ENCODE measurements around the gene SEC22C. TPM values are rescaled to one million over a fixed set of nuclear protein-coding genes. Genes with fewer than 3 reads are reported as not detected.

The SEC22C gene
- polyA plus RNA-seq, 3 donors: 15.3 to 28.4 (median 27.4) TPM

DNA sequence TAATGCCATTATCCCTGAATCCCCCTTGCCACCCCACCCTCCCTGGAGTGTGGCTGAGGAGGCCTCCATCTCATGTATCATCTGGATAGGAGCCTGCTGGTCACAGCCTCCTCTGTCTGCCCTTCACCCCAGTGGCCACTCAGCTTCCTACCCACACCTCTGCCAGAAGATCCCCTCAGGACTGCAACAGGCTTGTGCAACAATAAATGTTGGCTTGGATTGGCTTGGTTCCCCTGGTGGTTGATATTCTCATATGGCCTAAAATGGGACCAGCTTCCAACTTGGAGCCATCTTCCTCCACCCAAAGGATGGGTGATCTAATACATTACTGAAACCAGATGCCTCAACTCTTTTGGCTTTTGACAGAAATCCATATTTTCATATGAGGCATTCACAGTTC lies 44.4 kb downstream of the SEC22C start:
- no peak overlapping the region for H3K9ac ChIP-seq (ENCODE audit: insufficient read depth, low read length, poor library complexity, severe bottlenecking)
- peaks cover 0 to 10% (median 5%) of the 10 kb centered on the region in 3 donors for H3K27me3 Mint-ChIP-seq (ENCODE audit: low read depth in 3 of 3)
- H3K27ac Mint-ChIP-seq: no peak overlapping the region
- no peak overlapping the region for H3K4me2 ChIP-seq (replicated peaks; ENCODE audit: extremely low read depth, low read length, poor library complexity, severe bottlenecking)
- H3K9me3 ChIP-seq (replicated peaks in 1 of 2; ENCODE audit: control insufficient read depth in 1 of 2, insufficient read depth in 1 of 2, low read length in 2 of 2): no peaks in the 10 kb centered on the region
- DNase-seq: no peak
- no peaks in the 10 kb centered on the region for H3K79me2 ChIP-seq (ENCODE audit: insufficient read depth, low read length)
- no peak overlapping the region for H3K4me3 Mint-ChIP-seq
- no peak overlapping the region for H2AFZ ChIP-seq (ENCODE audit: insufficient read depth, low read depth, low read length, poor library complexity, severe bottlenecking)
- no peak overlapping the region for H3K4me3 ChIP-seq (replicated peaks in 1 of 3; ENCODE audit: low read depth in 2 of 3, low read length in 3 of 3)
- H3K27ac ChIP-seq (ENCODE audit: low read depth in 1 of 2, low read length in 2 of 2): no peak overlapping the region
- H3K36me3 Mint-ChIP-seq: peaks cover 26 to 30% of the 10 kb centered on the region in 2 donors
- peaks cover 25 to 44% of the 10 kb centered on the region in 2 donors for H3K4me1 ChIP-seq (ENCODE audit: control insufficient read depth in 1 of 2, insufficient read depth in 2 of 2, low read length in 2 of 2)
- H4K20me1 ChIP-seq (ENCODE audit: insufficient read depth, low read length): no peaks in the 10 kb centered on the region
- peaks cover 49% of the 10 kb centered on the region for H3K4me1 Mint-ChIP-seq
- TF ChIP-seq, protein P1, sequence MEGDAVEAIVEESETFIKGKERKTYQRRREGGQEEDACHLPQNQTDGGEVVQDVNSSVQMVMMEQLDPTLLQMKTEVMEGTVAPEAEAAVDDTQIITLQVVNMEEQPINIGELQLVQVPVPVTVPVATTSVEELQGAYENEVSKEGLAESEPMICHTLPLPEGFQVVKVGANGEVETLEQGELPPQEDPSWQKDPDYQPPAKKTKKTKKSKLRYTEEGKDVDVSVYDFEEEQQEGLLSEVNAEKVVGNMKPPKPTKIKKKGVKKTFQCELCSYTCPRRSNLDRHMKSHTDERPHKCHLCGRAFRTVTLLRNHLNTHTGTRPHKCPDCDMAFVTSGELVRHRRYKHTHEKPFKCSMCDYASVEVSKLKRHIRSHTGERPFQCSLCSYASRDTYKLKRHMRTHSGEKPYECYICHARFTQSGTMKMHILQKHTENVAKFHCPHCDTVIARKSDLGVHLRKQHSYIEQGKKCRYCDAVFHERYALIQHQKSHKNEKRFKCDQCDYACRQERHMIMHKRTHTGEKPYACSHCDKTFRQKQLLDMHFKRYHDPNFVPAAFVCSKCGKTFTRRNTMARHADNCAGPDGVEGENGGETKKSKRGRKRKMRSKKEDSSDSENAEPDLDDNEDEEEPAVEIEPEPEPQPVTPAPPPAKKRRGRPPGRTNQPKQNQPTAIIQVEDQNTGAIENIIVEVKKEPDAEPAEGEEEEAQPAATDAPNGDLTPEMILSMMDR (IDR thresholded peaks at IDR 0.05): no peak
- no peaks in the 10 kb centered on the region for H3K27me3 ChIP-seq (ENCODE audit: control insufficient read depth in 2 of 2, insufficient read depth in 2 of 2, low read length in 2 of 2)
- no peaks in the 10 kb centered on the region for H3K9me3 Mint-ChIP-seq
- intact Hi-C loops (cut with micrococcal nuclease): loop anchor here in 1 of 2 donors (5.0 kb wide), 1 partner anchor 35 kb away; the partner anchor contains the start of gene VIPR1
- H3K36me3 ChIP-seq (replicated peaks in 1 of 2; ENCODE audit: control insufficient read depth in 1 of 2, insufficient read depth in 2 of 2, low read length in 2 of 2): peaks cover 4 to 25% of the 10 kb centered on the region in 2 donors

DNA sequence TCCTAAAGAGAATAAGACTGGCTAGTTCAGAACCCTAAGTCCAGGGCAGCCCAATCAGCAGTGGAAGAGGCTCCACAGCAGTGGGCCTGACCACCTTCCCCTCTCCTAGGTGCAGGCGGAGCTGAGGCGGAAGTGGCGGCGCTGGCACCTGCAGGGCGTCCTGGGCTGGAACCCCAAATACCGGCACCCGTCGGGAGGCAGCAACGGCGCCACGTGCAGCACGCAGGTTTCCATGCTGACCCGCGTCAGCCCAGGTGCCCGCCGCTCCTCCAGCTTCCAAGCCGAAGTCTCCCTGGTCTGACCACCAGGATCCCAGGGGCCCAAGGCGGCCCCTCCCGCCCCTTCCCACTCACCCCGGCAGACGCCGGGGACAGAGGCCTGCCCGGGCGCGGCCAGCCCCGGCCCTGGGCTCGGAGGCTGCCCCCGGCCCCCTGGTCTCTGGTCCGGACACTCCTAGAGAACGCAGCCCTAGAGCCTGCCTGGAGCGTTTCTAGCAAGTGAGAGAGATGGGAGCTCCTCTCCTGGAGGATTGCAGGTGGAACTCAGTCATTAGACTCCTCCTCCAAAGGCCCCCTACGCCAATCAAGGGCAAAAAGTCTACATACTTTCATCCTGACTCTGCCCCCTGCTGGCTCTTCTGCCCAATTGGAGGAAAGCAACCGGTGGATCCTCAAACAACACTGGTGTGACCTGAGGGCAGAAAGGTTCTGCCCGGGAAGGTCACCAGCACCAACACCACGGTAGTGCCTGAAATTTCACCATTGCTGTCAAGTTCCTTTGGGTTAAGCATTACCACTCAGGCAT lies 45.6 kb downstream of the SEC22C start:
- Mint-ChIP-seq H3K9me3 (peaks cover 0 to 2% (median 0%) of the 10 kb centered on the region in 7 donors), H3K27me3 (ENCODE audit: low read depth in 3 of 3) (peaks cover 2 to 7% (median 6%) of the 10 kb centered on the region in 3 donors), H3K4me3 (no peak overlapping the region), H3K4me1 (peaks cover 58% of the 10 kb centered on the region), H3K36me3 (peaks cover 38 to 41% of the 10 kb centered on the region in 2 donors), H3K27ac (no peak overlapping the region)
- intact Hi-C loops (cut with micrococcal nuclease): loop anchor here in 1 of 2 donors (5.0 kb wide), 1 partner anchor 34 kb away; the partner anchor contains the start of gene VIPR1
- Histone ChIP-seq H3K9me3 (replicated peaks in 1 of 2; ENCODE audit: control insufficient read depth in 1 of 2, insufficient read depth in 1 of 2, low read length in 2 of 2) (no peaks in the 10 kb centered on the region), H3K4me3 (replicated peaks in 1 of 3; ENCODE audit: low read depth in 2 of 3, low read length in 3 of 3) (no peak overlapping the region), H3K4me2 (replicated peaks; ENCODE audit: extremely low read depth, low read length, poor library complexity, severe bottlenecking) (no peak overlapping the region), H3K9ac (ENCODE audit: insufficient read depth, low read length, poor library complexity, severe bottlenecking) (no peak overlapping the region), H3K27me3 (ENCODE audit: control insufficient read depth in 2 of 2, insufficient read depth in 2 of 2, low read length in 2 of 2) (no peaks in the 10 kb centered on the region), H3K79me2 (ENCODE audit: insufficient read depth, low read length) (no peaks in the 10 kb centered on the region), H4K20me1 (ENCODE audit: insufficient read depth, low read length) (no peaks in the 10 kb centered on the region), H3K27ac (ENCODE audit: low read depth in 1 of 2, low read length in 2 of 2) (no peak overlapping the region), H3K36me3 (replicated peaks in 1 of 2; ENCODE audit: control insufficient read depth in 1 of 2, insufficient read depth in 2 of 2, low read length in 2 of 2) (peaks cover 13 to 36% of the 10 kb centered on the region in 2 donors), H2AFZ (ENCODE audit: insufficient read depth, low read depth, low read length, poor library complexity, severe bottlenecking) (no peak overlapping the region), H3K4me1 (ENCODE audit: control insufficient read depth in 1 of 2, insufficient read depth in 2 of 2, low read length in 2 of 2) (peaks cover 32 to 48% of the 10 kb centered on the region in 2 donors)
- TF ChIP-seq, protein P1 (IDR thresholded peaks at IDR 0.05): peak; percentile 76
- 87% methylated on average over 22 of the region's 35 CpGs for WGBS (ENCODE audit: insufficient coverage)
- peak; percentile 39 to 53 (median 39) for DNase-seq
